HG03135 (cell line): Measurements from ENCODE around the gene TATDN2.
A peak's percentile ranks its signal among the peaks of the same experiment; 100 is the strongest.
"Not testable (repeated sequence)": the region's sequence is repeated elsewhere in the genome, so short reads cannot be mapped to it uniquely, and the experiment has no call there.

Experiments used
- ATAC-seq: cut with Tn5 transposase; IDR thresholded peaks from one replicate; pipeline ENCODE4 v1.9.1; 2021; ENCODE audit warnings: mild to moderate bottlenecking, moderate library complexity; ENCODE audit not compliant: unreplicated experiment

Gene TATDN2

GRCh38 chr3:10288575-10288960 lies 40.3 kb downstream of the TATDN2 start:
- no peak for ATAC-seq

- ATAC-seq, result no peak
Observed at GRCh38 chr3:10289077-10289476, 40.8 kb downstream of the TATDN2 start.

- ATAC-seq, result no peak
Observed at GRCh38 chr3:10289787-10290355, 41.6 kb downstream of the TATDN2 start.

GRCh38 chr3:10290481-10291176 lies 42.4 kb downstream of the TATDN2 start:
- ATAC-seq, result no peak

GRCh38 chr3:10291641-10292040 lies 43.4 kb downstream of the TATDN2 start:
- ATAC-seq, result no peak

GRCh38 chr3:10292505-10293419 lies 44.5 kb downstream of the TATDN2 start, which contains the start of gene GHRL:
TSS of gene GHRL (minus strand) at chr3:10292947. CDS start at chr3:10290180, 2,767 bp downstream.
- ATAC-seq, result peak; percentile 68

GRCh38 chr3:10294030-10294586 lies 45.8 kb downstream of the TATDN2 start:
- ATAC-seq, result no peak

GRCh38 chr3:10298064-10298463 lies 49.8 kb downstream of the TATDN2 start:
- ATAC-seq, result not testable (repeated sequence)

GRCh38 chr3:10299175-10299574 lies 50.9 kb downstream of the TATDN2 start:
- ATAC-seq, result no peak

- no peak for ATAC-seq
Observed at GRCh38 chr3:10299679-10300078, 51.4 kb downstream of the TATDN2 start.

- ATAC-seq, result no peak
Observed at GRCh38 chr3:10300087-10300486, 51.8 kb downstream of the TATDN2 start.

- ATAC-seq, result no peak
Observed at GRCh38 chr3:10303105-10303504, 54.8 kb downstream of the TATDN2 start.

GRCh38 chr3:10303785-10304184 lies 55.5 kb downstream of the TATDN2 start:
- no peak for ATAC-seq

- ATAC-seq, result no peak
Observed at GRCh38 chr3:10304905-10305304, 56.6 kb downstream of the TATDN2 start.

- ATAC-seq, result no peak
Observed at GRCh38 chr3:10305331-10305902, 57.2 kb downstream of the TATDN2 start.

- no peak for ATAC-seq
Observed at GRCh38 chr3:10306156-10306555, 57.9 kb downstream of the TATDN2 start.

- ATAC-seq, result no peak
Observed at GRCh38 chr3:10308678-10309077, 60.4 kb downstream of the TATDN2 start.

- no peak for ATAC-seq
Observed at GRCh38 chr3:10309736-10310135, 61.5 kb downstream of the TATDN2 start.

GRCh38 chr3:10310578-10310977 lies 62.3 kb downstream of the TATDN2 start:
- ATAC-seq, result no peak

GRCh38 chr3:10311710-10312109 lies 63.5 kb downstream of the TATDN2 start:
- ATAC-seq, result no peak

- no peak for ATAC-seq
Observed at GRCh38 chr3:10312391-10312790, 64.1 kb downstream of the TATDN2 start.
